Left cardiac atrium (tissue), 4 donors: ENCODE measurements around the gene SLFN11. TPM values are rescaled to one million over a fixed set of nuclear protein-coding genes. Genes with fewer than 3 reads are reported as not detected.
"Not testable (repeated sequence)": the region's sequence is repeated elsewhere in the genome, so short reads cannot be mapped to it uniquely, and the experiment has no call there.

Experiments used
- ATAC-seq, 2 donors: fragments of 200-7000 bp; cut with Tn5 transposase; one replicate each; pipeline ENCODE4 v1.9.1; 2020; ENCODE audit warnings: mild to moderate bottlenecking in 2 of 2, moderate library complexity in 2 of 2
- DNase-seq: peaks from one replicate; pipeline ENCODE4 v3.0.0-alpha.2; 2020
- intact Hi-C, 2 donors: fragments of 100-400 bp; cut with DNase I; formaldehyde crosslinking; loops; one replicate each; pipeline versions ENCODE4 v1.14.1 to v1.15.1; 2022 to 2023
- long read RNA-seq: library from polyadenylated mRNA; unstranded; transcript quantifications from one replicate; pipeline ENCODE4 v2.0.0, GENCODE V29; 2021
- total RNA-seq, 2 donors: library from RNA; stranded (reverse); fragmentation: NEBNext Ultra II Directional; extraction: Animal tissue kit (Norgen Biotek cat#: 25700); gene quantifications; one replicate each; pipeline ENCODE4 v1.2.1, GENCODE V29; 2021
- donor health status: DM: no; HTN: yes; CAD: no.
- donor health status: DM: no; HTN: yes; CAD: no; lungs with severe emphysema.
- donor health status: DM: yes; HTN: yes; CAD: no.
- donor health status: Dilated cardiomyopathy.

The SLFN11 gene, protein sequence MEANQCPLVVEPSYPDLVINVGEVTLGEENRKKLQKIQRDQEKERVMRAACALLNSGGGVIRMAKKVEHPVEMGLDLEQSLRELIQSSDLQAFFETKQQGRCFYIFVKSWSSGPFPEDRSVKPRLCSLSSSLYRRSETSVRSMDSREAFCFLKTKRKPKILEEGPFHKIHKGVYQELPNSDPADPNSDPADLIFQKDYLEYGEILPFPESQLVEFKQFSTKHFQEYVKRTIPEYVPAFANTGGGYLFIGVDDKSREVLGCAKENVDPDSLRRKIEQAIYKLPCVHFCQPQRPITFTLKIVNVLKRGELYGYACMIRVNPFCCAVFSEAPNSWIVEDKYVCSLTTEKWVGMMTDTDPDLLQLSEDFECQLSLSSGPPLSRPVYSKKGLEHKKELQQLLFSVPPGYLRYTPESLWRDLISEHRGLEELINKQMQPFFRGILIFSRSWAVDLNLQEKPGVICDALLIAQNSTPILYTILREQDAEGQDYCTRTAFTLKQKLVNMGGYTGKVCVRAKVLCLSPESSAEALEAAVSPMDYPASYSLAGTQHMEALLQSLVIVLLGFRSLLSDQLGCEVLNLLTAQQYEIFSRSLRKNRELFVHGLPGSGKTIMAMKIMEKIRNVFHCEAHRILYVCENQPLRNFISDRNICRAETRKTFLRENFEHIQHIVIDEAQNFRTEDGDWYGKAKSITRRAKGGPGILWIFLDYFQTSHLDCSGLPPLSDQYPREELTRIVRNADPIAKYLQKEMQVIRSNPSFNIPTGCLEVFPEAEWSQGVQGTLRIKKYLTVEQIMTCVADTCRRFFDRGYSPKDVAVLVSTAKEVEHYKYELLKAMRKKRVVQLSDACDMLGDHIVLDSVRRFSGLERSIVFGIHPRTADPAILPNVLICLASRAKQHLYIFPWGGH
- 10 to 100 TPM; 26.6 to 27.4 TPM for total RNA-seq
- long read RNA-seq, partial matches to known transcripts = 5 of 10 reads
- long read RNA-seq, other reads (novel, unspliced or antisense) = 5 of 10 reads

DNA sequence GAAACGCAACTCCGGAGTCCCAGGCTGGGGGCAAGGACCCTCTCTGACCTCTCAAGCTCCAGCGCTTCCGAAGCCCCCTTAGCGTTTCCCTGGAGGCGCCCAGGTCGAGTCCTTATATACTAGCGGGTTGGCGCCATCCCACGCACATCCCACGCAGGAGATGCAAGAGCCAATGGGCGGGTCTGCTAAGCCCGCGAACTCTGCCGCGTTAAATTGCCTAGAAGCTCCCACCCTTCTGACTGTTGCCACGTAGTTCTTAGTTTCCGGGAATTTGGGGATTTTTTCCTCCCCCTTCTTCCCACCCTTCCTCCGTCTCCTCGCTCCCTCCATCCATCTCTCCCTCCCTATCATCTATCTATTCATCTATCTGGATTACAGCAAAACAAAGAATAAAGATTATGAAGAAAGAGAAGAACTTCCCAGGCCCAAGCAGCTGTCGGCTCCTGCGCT lies at the start of gene SLFN11:
Gene SLFN11 (minus strand): TSS at position 88 of the 450 bp plus-strand sequence. CDS start 9,814 bp downstream, outside the sequence.
- ATAC-seq (peak; percentile 93 to 98), DNase-seq (peak; percentile 91)
- intact Hi-C loops = no loop called here

GRCh38 chr17:35421069-35421468 lies 47.6 kb upstream of the SLFN11 start:
- ATAC-seq, DNase-seq, intact Hi-C loops: not testable (repeated sequence)

DNA sequence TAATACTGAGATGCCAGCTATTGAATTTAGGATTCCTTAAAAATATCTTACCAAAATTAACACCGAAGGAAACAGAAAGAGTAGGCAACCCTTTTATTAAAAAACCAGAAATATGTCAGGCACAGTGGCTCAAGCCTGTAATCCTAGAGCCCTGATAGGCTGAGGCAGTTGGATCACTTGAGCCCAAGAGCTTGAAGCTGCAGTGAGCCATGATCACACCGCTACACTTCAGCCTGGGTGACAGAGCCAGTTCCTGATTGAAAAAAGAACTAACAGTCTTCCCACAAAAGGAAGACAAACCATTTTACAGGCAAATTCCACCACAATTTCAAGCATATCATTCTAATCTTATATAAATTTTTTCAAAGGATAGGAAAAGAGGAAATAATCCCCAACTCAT lies 43.2 kb upstream of the SLFN11 start:
- intact Hi-C loops = no loop called here
- ATAC-seq (no peak), DNase-seq (no peak)

DNA sequence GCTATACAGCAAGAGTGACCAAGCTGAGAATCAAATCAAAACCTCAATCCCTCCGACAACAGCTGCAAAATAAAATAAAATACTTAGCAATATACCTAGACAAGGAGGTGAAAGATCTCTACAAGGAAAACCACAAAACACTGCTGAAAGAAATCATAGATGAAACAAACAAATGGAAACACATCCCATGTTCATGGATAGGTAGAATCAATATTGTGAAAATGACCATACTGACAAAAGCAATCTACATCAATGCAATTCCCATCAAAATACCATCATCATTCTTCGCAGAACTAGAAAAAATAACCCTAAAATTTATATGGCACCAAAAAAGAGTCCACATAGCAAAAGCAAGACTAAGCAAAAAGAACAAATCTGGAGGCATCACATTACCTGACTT lies 41.3 kb upstream of the SLFN11 start:
- ATAC-seq, DNase-seq, intact Hi-C loops: not testable (repeated sequence)

GRCh38 chr17:35414247-35414646 lies 40.8 kb upstream of the SLFN11 start:
- no peak for DNase-seq
- ATAC-seq = no peak
- intact Hi-C loops = no loop called here

- intact Hi-C loops = no loop called here
- DNase-seq (no peak), ATAC-seq (no peak)
Measured at GRCh38 chr17:35407531-35407930, 34.1 kb upstream of the SLFN11 start.

- DNase-seq (no peak), ATAC-seq (no peak)
- intact Hi-C loops = no loop called here
Measured at GRCh38 chr17:35406568-35406967, 33.1 kb upstream of the SLFN11 start.

GRCh38 chr17:35404360-35404759 lies 30.9 kb upstream of the SLFN11 start:
- intact Hi-C loops = no loop called here
- no peak for ATAC-seq
- no peak for DNase-seq

DNA sequence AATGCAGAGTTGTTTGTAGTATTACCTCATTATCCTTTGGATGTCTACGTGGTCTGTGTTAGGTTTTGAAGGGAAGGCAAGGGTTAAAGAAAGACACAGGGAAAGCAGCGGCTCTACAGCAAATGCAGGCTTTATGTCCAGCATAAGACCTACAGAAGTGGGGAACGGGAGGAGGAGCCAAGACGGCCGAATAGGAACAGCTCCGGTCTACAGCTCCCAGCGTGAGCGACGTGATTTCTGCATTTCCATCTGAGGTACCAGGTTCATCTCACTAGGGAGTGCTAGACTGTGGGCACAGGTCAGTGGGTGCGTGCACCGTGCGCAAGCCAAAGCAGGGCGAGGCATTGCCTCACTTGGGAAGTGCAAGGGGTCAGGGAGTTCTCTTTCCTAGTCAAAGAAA lies 20.4 kb upstream of the SLFN11 start:
- intact Hi-C loops, ATAC-seq, DNase-seq: not testable (repeated sequence)

- intact Hi-C loops = no loop called here
Measured at GRCh38 chr17:35390663-35391062, 17.2 kb upstream of the SLFN11 start.

DNA sequence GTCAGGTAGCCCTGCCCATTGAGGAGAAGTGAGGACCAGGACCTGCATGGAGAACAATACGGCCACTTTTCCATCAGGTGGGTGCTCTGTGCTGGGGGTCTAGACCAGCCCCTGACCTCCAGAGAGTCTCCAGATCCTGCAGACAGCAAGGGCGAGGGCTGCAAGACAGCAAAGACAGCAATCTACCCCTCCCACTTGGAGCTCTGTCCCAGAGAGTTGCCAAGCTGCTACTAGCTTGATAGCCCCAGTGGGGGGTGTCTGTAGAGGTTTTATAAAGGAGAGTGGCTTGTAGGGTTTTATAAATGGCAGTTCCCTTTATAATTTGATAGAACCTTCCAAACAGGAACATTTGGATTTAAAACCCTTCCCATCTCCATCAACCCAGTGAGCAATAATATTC lies 16.7 kb upstream of the SLFN11 start:
- no peak for DNase-seq
- intact Hi-C loops = no loop called here

More at GRCh38 chr17:35390663-35391062, 17.2 kb upstream of the SLFN11 start:
- DNase-seq = no peak
- ATAC-seq = no peak

GRCh38 chr17:35387496-35387895 lies 14.1 kb upstream of the SLFN11 start:
- intact Hi-C loops = no loop called here
- no peak for DNase-seq
- no peak for ATAC-seq

More for the DNA sequence above, 16.7 kb upstream of the SLFN11 start:
- ATAC-seq = no peak

DNA sequence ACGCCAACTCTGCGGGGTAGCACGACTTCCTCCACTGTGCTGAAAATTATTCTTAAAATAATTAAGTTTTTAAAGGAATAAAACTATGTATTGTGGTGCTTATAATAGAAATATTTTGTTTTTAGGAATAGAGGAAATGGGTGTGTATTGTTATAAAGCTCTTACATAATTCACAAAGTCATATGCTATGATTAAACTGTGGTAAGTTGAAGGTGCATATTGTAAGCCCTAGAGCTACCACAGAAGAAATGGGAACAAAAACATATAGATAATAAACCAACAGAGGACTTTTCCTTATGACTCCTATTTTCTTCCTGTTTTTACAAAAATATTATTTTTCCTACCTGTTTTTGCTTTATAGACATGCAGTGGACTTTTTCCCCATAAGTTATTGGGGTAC lies 4.3 kb upstream of the SLFN11 start:
- DNase-seq (no peak), ATAC-seq (no peak)
- intact Hi-C loops = no loop called here

DNA sequence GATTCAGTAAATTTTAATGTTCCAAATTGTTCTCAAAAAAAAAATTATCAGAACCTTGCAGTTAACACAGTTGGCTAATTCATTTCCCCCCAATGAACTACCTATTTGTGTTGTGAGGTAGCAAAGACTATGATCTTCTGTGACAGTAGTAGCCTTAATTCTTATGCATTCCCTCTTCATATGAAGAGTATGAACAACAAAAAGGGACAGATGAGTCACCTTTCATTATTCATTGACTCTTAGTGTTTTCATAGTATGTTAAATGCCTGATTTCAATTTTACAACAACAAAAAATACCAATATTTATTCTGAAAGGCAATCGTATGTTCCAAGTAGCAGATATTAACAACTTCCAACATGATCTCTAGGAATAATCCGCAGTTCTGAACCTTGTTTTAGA lies 3.6 kb upstream of the SLFN11 start:
- DNase-seq = no peak
- ATAC-seq = no peak
- intact Hi-C loops = no loop called here

DNA sequence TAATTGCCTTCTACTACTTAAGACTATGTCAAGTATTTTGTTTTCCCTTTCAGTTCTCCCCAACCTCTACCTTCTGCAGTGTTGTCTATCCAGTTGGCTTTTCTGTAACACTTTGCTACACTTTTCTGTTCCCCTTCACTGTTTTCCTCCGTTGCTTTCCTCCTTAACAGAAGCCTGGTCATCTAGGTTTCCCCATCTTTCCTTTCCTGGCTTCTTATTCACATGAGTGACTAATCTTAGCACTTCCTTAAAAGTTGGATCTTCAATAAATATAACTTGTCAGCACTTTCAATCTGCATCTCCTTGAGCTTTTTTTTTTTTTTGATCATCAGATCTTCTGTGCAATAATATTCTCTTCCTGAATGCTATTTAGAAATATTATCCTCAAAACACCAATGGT lies 2.8 kb upstream of the SLFN11 start:
- ATAC-seq (no peak), DNase-seq (no peak)
- intact Hi-C loops = no loop called here

DNA sequence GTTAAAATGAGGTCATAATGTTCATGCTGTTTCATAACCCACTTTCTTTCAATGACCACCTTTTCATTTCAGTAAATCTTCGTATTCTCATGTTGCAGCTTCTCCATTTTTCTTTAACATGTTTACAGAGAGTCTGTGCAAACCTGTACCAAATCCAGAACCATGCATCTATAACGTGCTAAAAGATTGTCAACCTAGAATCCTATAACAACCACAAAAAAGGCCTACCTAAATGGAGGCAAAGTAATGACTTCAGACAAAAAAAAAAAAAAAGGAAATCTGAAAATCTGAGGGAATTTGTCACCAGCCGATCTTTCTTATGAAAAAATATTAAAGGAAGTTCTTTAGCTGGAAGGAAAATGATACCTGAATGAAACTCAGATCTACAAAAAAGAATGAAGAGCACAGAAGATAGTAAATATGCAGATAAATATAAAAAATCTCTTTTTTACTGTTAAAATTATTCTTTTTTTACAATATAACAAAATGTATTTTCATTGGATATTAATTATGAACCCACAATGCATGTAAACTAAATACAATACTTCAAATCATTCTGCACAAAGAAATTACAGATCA lies 1.4 kb upstream of the SLFN11 start:
- intact Hi-C loops = no loop called here
- no peak for DNase-seq
- no peak for ATAC-seq

GRCh38 chr17:35373984-35374765 lies 754 bp upstream of the SLFN11 start:
- ATAC-seq = peak; percentile 80 to 81
- intact Hi-C loops = no loop called here
- DNase-seq = peak; percentile 70

DNA sequence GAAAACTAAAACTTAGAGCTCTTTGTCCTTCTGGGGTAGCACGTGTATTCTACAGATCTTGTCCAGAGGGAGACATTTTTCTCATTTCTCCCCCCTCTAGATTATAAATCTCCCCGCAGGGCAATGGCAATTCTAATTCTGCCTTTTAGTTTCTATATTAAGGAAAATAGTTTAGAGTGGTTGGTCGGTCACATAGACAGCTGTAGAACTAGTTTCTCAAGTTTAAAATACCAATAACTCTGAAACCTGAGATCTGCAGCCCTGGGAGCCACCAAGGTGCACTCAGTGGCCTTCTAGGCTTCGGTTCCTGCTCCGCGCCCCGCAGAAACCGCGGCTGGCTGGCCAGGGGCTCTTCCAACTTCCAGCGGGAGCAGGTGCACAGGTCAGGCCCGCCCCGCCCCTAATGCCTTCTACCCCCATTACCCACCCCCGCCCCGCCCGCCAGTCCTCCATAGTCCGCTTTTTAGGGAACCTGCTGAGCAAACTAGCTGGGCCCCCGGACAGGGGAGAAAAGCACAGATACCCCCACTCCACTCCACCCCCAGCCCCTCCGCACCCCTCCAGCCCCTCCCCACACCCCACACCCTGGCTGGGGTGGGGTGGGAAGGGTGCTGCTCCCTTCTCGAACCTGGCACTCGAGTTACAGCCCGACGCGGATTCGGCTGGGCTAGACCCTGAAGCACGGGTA lies 431 bp downstream of the SLFN11 start:
- peak; percentile 36 for DNase-seq
- peak; percentile 6 to 24 for ATAC-seq
- intact Hi-C loops = no loop called here
